Endothelial cell (in vitro differentiated cells): ENCODE data around the gene ANXA4. TPM values are rescaled to one million over a fixed set of nuclear protein-coding genes. Genes with fewer than 3 reads are reported as not detected.

Experiments used
- DNase-seq: peaks from one replicate; pipeline ENCODE4 v3.0.0; 2021; ENCODE audit warnings: low spot score
- H3K27ac Mint-ChIP-seq: one replicate; pipeline ENCODE4 v1.8.0; 2021; ENCODE audit warnings: mixed read lengths, inconsistent platforms; ENCODE audit not compliant: unreplicated experiment
- H3K27me3 Mint-ChIP-seq: one replicate; pipeline ENCODE4 v1.8.0; 2021; ENCODE audit warnings: mild to moderate bottlenecking, moderate library complexity, mixed read lengths, inconsistent platforms; ENCODE audit not compliant: unreplicated experiment
- H3K36me3 Mint-ChIP-seq: one replicate; pipeline ENCODE4 v1.8.0; 2021; ENCODE audit warnings: mild to moderate bottlenecking, low read depth, mixed read lengths, inconsistent platforms; ENCODE audit not compliant: unreplicated experiment
- H3K4me1 Mint-ChIP-seq: one replicate; pipeline ENCODE4 v1.8.0; 2021; ENCODE audit warnings: mild to moderate bottlenecking, mixed read lengths, inconsistent platforms; ENCODE audit not compliant: unreplicated experiment
- H3K4me3 Mint-ChIP-seq: one replicate; pipeline ENCODE4 v1.8.0; 2021; ENCODE audit warnings: mild to moderate bottlenecking, mixed read lengths, inconsistent platforms; ENCODE audit not compliant: unreplicated experiment
- H3K9me3 Mint-ChIP-seq: one replicate; pipeline ENCODE4 v1.8.0; 2021; ENCODE audit warnings: mixed read lengths, inconsistent platforms; ENCODE audit not compliant: unreplicated experiment
- CTCF ChIP-seq: fragments of 200-600 bp; sonication (generic); IDR thresholded peaks from one replicate; pipeline ENCODE4 v1.5.0; 2021; ENCODE audit warnings: antibody characterized with exemption; ENCODE audit not compliant: unreplicated experiment
- long read RNA-seq: library from polyadenylated mRNA; unstranded; transcript quantifications from one replicate; pipeline ENCODE4 v2.0.0, GENCODE V29; 2020; ENCODE audit not compliant: unreplicated experiment
- total RNA-seq: library from RNA; stranded (reverse); fragmentation: NEBNext Ultra II Directional; extraction: Animal tissue kit (Norgen Biotek cat#: 25700); gene quantifications from one replicate; pipeline ENCODE4 v1.2.1, GENCODE V29; 2021; ENCODE audit not compliant: unreplicated experiment

ANXA4 gene
- total RNA-seq = 29.4 TPM
- long read RNA-seq, transcript ANXA4-201 (13 exons, 2,799 nt) = major isoform, 24 of 29 reads
- long read RNA-seq, partial matches to known transcripts = 0 of 29 reads
- long read RNA-seq, other reads (novel, unspliced or antisense) = 4 of 29 reads

- peak; percentile 67 for DNase-seq
- H3K27ac Mint-ChIP-seq = peak within 1 kb of the TSS; percentile 93
- peaks cover 5% of the 10 kb centered on the region for H3K36me3 Mint-ChIP-seq
- H3K27me3 Mint-ChIP-seq = peaks cover 8% of the 10 kb centered on the region
- H3K4me3 Mint-ChIP-seq = peak within 1 kb of the TSS; percentile 96
- no peak for TF ChIP-seq CTCF
- H3K4me1 Mint-ChIP-seq = peaks cover 12% of the 10 kb centered on the region
- no peaks in the 10 kb centered on the region for H3K9me3 Mint-ChIP-seq
These were observed at the start of gene ANXA4 for GRCh38 chr2:69741575-69742321. Gene ANXA4 (plus strand): TSS chr2:69742134. CDS start chr2:69781566, 39,432 bp downstream.

DNA sequence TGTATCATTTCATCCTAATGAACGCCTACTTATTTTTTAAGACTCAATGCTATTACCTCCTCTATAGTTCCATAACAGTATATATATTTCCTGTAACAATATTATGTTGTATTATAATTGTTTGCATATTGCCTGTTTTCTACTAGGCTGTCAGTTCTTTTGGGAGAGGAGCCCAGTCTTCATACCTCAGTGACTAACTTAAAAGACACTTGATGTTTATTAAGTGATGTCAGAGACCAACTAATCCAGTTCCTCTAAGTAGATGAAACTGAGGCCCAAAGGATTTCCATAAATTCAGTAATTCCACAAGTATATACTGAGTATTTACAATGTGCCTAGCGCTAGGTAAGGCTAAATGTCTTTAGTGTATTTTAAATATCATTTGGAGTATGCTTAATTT is 49.5 kb upstream of the ANXA4 start:
- Mint-ChIP-seq H3K36me3 (no peaks in the 10 kb centered on the region), H3K4me1 (peaks cover 16% of the 10 kb centered on the region), H3K4me3 (no peak overlapping the region), H3K9me3 (no peaks in the 10 kb centered on the region), H3K27me3 (no peaks in the 10 kb centered on the region), H3K27ac (no peak overlapping the region)
- DNase-seq = no peak
- TF ChIP-seq CTCF = no peak

DNA sequence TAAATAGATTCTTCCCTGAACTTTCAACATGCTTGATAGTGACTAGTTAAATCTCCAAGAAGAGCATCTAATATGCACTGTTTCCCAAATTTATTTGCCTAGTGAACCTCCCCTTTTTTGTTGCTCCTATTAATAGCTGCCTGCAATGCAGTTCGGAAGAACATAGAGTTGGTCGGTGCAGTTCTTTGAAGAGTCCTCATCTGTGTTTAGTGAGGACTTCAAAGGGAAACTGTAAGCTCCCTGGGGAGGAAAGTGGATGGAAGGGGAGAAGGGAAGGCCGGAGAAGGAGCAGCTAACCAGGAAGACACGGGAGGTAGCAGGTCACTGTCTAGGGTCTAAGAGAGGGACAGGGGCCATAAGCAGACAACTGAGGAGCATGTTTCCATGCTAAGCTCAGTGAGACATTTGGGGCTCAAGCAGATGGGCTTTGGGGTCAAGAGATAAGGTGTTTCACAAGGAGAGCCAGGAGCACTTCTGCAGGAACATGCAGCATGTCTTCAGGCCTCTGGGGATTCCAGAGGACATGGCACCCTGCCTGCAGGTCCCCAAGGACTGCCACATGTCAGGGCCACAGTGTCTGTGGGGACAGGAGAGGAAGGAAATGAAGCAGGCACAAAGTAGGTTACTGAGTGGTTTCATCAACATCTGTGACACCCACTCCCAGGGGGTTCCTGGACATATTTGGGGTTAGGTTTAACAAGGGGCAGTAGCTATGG is 48.7 kb upstream of the ANXA4 start:
- TF ChIP-seq CTCF = no peak
- no peaks in the 10 kb centered on the region for H3K27me3 Mint-ChIP-seq
- H3K4me3 Mint-ChIP-seq = peak overlapping the region; percentile 33
- peak overlapping the region; percentile 49 for H3K27ac Mint-ChIP-seq
- no peak for DNase-seq
- H3K4me1 Mint-ChIP-seq = peaks cover 16% of the 10 kb centered on the region
- no peaks in the 10 kb centered on the region for H3K36me3 Mint-ChIP-seq
- H3K9me3 Mint-ChIP-seq = no peaks in the 10 kb centered on the region

DNA sequence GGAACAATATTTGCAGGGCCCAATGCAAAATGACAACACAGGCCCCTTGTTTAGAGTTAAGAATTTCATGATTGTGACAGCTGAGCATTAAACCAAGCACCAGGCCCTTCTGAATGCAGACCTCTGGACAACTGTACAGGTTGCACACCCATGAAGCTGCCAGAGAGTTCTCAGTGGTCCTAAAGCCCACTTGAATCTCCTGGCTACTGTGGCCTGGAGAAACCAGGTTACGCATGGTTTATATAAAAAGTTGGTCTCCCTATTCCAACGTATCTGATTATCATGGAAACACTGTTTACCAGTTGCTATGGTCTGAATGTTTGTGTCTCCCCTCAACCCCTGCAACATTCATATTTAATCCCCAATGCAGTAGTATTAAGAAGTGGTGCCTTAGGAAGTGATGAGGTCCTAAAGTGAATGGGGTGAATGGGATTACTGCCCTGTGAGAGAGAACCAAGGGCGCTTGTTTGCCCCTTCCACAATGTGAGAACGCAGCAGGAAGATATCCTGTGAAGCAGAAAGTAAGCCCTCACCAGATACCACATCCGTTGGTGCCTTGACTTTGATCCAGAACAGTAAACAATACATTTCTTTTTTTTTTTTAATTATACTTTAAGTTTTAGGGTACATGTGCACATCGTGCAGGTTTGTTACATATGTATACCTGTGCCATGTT is 48.0 kb upstream of the ANXA4 start:
- H3K36me3 Mint-ChIP-seq = no peaks in the 10 kb centered on the region
- peaks cover 11% of the 10 kb centered on the region for H3K4me1 Mint-ChIP-seq
- no peaks in the 10 kb centered on the region for H3K9me3 Mint-ChIP-seq
- H3K27me3 Mint-ChIP-seq = peaks cover 2% of the 10 kb centered on the region
- no peak for TF ChIP-seq CTCF
- no peak for DNase-seq
- H3K27ac Mint-ChIP-seq = peak overlapping the region; percentile 70
- no peak overlapping the region for H3K4me3 Mint-ChIP-seq
